Measurements from ENCODE around the gene SLFN12L. TPM values are rescaled to one million over a fixed set of nuclear protein-coding genes. Genes with fewer than 3 reads are reported as not detected.
"Not testable (repeated sequence)": the region's sequence is repeated elsewhere in the genome, so short reads cannot be mapped to it uniquely, and the experiment has no call there.

SLFN12L gene
- total and polyA plus RNA-seq, 2 donors (not counting 1 experiment from before 2014, with no cell fraction given): 0.43 to 3.8 TPM

DNA sequence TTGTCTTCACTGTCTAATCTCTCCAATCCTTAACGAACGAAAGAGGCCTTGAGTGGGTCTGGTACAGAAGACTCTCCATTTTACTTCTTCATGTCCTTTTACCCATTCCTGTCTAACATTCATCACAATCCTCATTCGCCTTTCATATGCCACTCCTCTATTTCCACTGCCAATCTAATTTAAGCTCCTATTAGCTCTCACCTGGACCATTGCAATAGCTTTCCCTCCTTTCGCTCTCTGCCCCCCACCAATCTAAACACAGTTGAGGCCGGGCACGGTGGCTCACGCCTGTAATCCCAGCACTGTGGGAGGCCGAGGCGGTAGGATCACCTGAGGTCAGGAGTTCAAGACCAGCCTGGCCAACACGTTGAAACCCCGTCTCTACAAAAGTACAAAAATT, 29.5 kb upstream of the SLFN12L start:
- H3K27ac ChIP-seq (ENCODE audit: low read length in 2 of 2): no peak overlapping the region
- DNase-seq: no peak
- WGBS (ENCODE audit: insufficient coverage): 91% methylated on average over 11 of the region's 11 CpGs
- no peaks in the 10 kb centered on the region for H3K27me3 ChIP-seq (replicated peaks in 1 of 4; ENCODE audit: control extremely low read depth in 1 of 4, control insufficient read depth in 3 of 4, insufficient read depth in 4 of 4, low read length in 3 of 4)
- H3K4me3 ChIP-seq (ENCODE audit: control extremely low read depth in 1 of 5, extremely low read depth in 1 of 5, insufficient read depth in 1 of 5, low read depth in 2 of 5, low read length in 4 of 5): peak overlapping the region in 3 of 5 experiments; percentile 79 to 98 (median 91)
- H2AFZ ChIP-seq (ENCODE audit: insufficient read depth, low read depth, low read length, poor library complexity, severe bottlenecking): peak overlapping the region; percentile 93
- H3K36me3 ChIP-seq (replicated peaks in 1 of 2; ENCODE audit: control extremely low read depth in 1 of 2, control insufficient read depth in 1 of 2, extremely low read depth in 1 of 2, insufficient read depth in 2 of 2, low read length in 1 of 2): no peaks in the 10 kb centered on the region
- H3K79me2 ChIP-seq (ENCODE audit: control insufficient read depth, insufficient read depth, low read length): peaks cover 40% of the 10 kb centered on the region
- ATAC-seq (ENCODE audit: low read depth): no peak
- POLR2A ChIA-PET: interaction anchor here (2.8 kb wide), 1 partner anchor 11 kb away, joined by 29 read pairs; the partner anchor contains the start of gene PEX12
- Mint-ChIP-seq H3K9me3 (ENCODE audit: insufficient read depth) (no peaks in the 10 kb centered on the region), H3K4me3 (peak overlapping the region; percentile 99), H3K27ac (peak overlapping the region; percentile 57), H3K27me3 (peaks cover 2% of the 10 kb centered on the region), H3K4me1 (peaks cover 23% of the 10 kb centered on the region)
- H4K20me1 ChIP-seq (ENCODE audit: control insufficient read depth, insufficient read depth, low read length, poor library complexity, severe bottlenecking): no peaks in the 10 kb centered on the region
- peak overlapping the region; percentile 88 for H3K4me2 ChIP-seq (replicated peaks; ENCODE audit: low read depth, low read length, poor library complexity, severe bottlenecking)
- peaks cover 14 to 16% of the 10 kb centered on the region in 2 donors for H3K4me1 ChIP-seq (ENCODE audit: control insufficient read depth in 2 of 2, insufficient read depth in 2 of 2, low read length in 2 of 2)
- TF ChIP-seq CTCF (IDR thresholded peaks at IDR 0.05) (no peak), EZH2 (IDR thresholded peaks at IDR 0.05; ENCODE audit: borderline replicate concordance, insufficient read depth, low read depth, low read length, poor library complexity, severe bottlenecking) (no peak)
- H3K9me3 ChIP-seq (ENCODE audit: control extremely low read depth in 1 of 3, control insufficient read depth in 2 of 3, insufficient read depth in 1 of 3, low read length in 2 of 3): no peaks in the 10 kb centered on the region
- CTCF ChIA-PET: interaction anchor here (0.6 to 1.4 kb wide), 3 partner anchors 24 to 425 kb away, joined by 3 read pairs; no protein-coding TSS in a partner anchor
- intact Hi-C loops (cut with micrococcal nuclease): loop anchor here (5.0 kb wide), 2 partner anchors 325 to 605 kb away; partner anchors contain the start of genes CCT6B, SLFN5 and ZNF830
- no peak overlapping the region for H3K9ac ChIP-seq (ENCODE audit: low read length)

DNA sequence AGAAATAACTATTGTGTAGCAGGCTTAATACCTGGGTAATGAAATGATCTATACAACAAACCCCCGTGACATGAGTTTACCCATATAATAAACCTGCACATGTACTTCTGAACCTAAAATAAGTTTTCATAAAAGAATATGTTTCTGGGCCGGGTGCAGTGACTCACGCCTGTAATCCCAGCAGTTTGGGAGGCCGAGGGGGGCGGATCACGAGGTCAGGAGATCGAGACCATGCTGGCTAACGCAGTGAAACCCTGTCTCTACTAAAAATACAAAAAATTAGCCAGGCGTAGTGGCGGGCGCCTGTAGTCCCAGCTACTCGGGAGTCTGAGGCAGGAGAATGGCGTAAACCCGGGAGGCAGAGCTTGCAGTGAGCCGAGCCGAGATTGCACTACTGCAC, 25.7 kb upstream of the SLFN12L start:
- H4K20me1 ChIP-seq (ENCODE audit: control insufficient read depth, insufficient read depth, low read length, poor library complexity, severe bottlenecking); H2AFZ ChIP-seq (ENCODE audit: insufficient read depth, low read depth, low read length, poor library complexity, severe bottlenecking); CTCF ChIA-PET; H3K4me2 ChIP-seq (replicated peaks; ENCODE audit: low read depth, low read length, poor library complexity, severe bottlenecking); H3K27me3 ChIP-seq (replicated peaks in 1 of 4; ENCODE audit: control extremely low read depth in 1 of 4, control insufficient read depth in 3 of 4, insufficient read depth in 4 of 4, low read length in 3 of 4); H3K27ac Mint-ChIP-seq; H3K4me1 ChIP-seq (ENCODE audit: control insufficient read depth in 2 of 2, insufficient read depth in 2 of 2, low read length in 2 of 2); H3K27ac ChIP-seq (ENCODE audit: low read length in 2 of 2); H3K9me3 Mint-ChIP-seq (ENCODE audit: insufficient read depth); DNase-seq; H3K9ac ChIP-seq (ENCODE audit: low read length); H3K36me3 ChIP-seq (replicated peaks in 1 of 2; ENCODE audit: control extremely low read depth in 1 of 2, control insufficient read depth in 1 of 2, extremely low read depth in 1 of 2, insufficient read depth in 2 of 2, low read length in 1 of 2); H3K9me3 ChIP-seq (ENCODE audit: control extremely low read depth in 1 of 3, control insufficient read depth in 2 of 3, insufficient read depth in 1 of 3, low read length in 2 of 3); H3K79me2 ChIP-seq (ENCODE audit: control insufficient read depth, insufficient read depth, low read length); H3K4me3 ChIP-seq (ENCODE audit: control extremely low read depth in 1 of 5, extremely low read depth in 1 of 5, insufficient read depth in 1 of 5, low read depth in 2 of 5, low read length in 4 of 5); H3K4me3 Mint-ChIP-seq; intact Hi-C loops (cut with micrococcal nuclease); H3K4me1 Mint-ChIP-seq; ATAC-seq (ENCODE audit: low read depth): not testable (repeated sequence)
- H3K27me3 Mint-ChIP-seq: peaks cover 20% of the 10 kb centered on the region
- WGBS (ENCODE audit: insufficient coverage): no CpG with 5 or more reads among the region's 16 CpGs
- POLR2A ChIA-PET: interaction anchor here (0.7 kb wide), 1 partner anchor 527 kb away, joined by 4 read pairs; the partner anchor contains the start of gene CCL3

Data from B cell (primary cell).